GM12873 (cell line): ENCODE measurements around the gene AKAP6.

Experiments used
- CTCF ChIP-seq: IDR thresholded peaks from 2 replicates; pipeline ENCODE4 v1.5.1; 2012; ENCODE audit warnings: low read depth, mild to moderate bottlenecking, moderate library complexity, low read length, control low read depth; ENCODE audit not compliant: insufficient read depth; ENCODE audit errors: missing control alignments

Gene AKAP6

GRCh38 chr14:32847867-32848266, 518.8 kb downstream of the AKAP6 start:
- no peak for TF ChIP-seq CTCF

- no peak for TF ChIP-seq CTCF
These were observed 536.8 kb downstream of the AKAP6 start for GRCh38 chr14:32865827-32866376.

GRCh38 chr14:32883188-32883587, 554.1 kb downstream of the AKAP6 start:
- TF ChIP-seq CTCF = no peak
